Endothelial cell of umbilical vein (primary cell): Measurements from ENCODE around the gene RASL10B.

Experiments
- CTCF ChIP-seq, 2 donors: IDR thresholded peaks; 1 replicate in 1 of 2; 2 replicates in 1 of 2; pipeline ENCODE4 v1.5.1; 2011; ENCODE audit warnings: low read length in 2 of 2, mild to moderate bottlenecking in 2 of 2, moderate library complexity in 2 of 2, control low read depth in 1 of 2, inconsistent platforms in 1 of 2, low read depth in 1 of 2; ENCODE audit not compliant: insufficient read depth in 1 of 2; ENCODE audit errors: extremely low read depth in 1 of 2
- EZH2 ChIP-seq: IDR thresholded peaks from 2 replicates; pipeline ENCODE4 v1.6.1; 2012; ENCODE audit warnings: borderline replicate concordance, low read depth, mild to moderate bottlenecking, moderate library complexity, low read length, inconsistent platforms; ENCODE audit not compliant: severe bottlenecking
- JUN ChIP-seq: IDR thresholded peaks from 2 replicates; pipeline ENCODE4 v1.6.1; 2011; ENCODE audit warnings: borderline replicate concordance, low read depth; ENCODE audit not compliant: insufficient read length, insufficient read depth
- POLR2AphosphoS5 ChIP-seq: IDR thresholded peaks from 2 replicates; pipeline ENCODE4 v1.6.1; 2012; ENCODE audit warnings: low read depth, mild to moderate bottlenecking, control low read depth, low read length, moderate library complexity; ENCODE audit not compliant: insufficient read depth

GRCh38 chr17:35701491-35701890 is 29.9 kb upstream of the RASL10B start:
- TF ChIP-seq JUN: no peak
- no peak for TF ChIP-seq CTCF (IDR thresholded peaks at IDR 0.05; ENCODE audit: extremely low read depth in 1 of 2, insufficient read depth in 1 of 2, low read depth in 1 of 2, low read length in 2 of 2)
- TF ChIP-seq POLR2AphosphoS5: no peak
- TF ChIP-seq EZH2: no peak
